ENCODE measurements around the gene TRIM32.

The TRIM32 gene

DNA sequence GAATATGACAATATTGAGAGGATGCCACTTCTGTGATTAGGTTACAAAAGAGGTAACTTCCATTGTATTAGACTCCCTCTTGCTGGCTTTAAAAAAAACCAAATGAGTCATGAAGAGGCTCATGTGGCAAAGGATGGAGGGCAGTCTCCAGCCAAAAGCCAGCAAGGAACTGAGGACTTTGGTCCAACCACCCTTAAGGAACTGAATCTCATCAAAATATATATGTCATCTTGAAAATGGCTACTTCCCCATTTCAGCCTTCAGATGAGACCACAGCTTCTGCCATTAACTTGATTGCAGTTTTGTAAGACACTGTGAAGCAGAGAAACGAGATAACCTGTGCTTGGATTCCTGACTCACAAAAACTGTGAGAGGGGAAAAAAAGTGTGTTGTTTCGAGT, 15.5 kb upstream of the TRIM32 start:
- ChIA-PET POLR2A (no interaction called here), CTCF (interaction anchor here (0.8 to 4.4 kb wide), 2 partner anchors 10 to 14 kb away, joined by 3 to 12 read pairs; no protein-coding TSS in a partner anchor)
- no peak overlapping the region for H3K4me3 ChIP-seq (ENCODE audit: low read depth, low read length)
- TF ChIP-seq, protein P1, sequence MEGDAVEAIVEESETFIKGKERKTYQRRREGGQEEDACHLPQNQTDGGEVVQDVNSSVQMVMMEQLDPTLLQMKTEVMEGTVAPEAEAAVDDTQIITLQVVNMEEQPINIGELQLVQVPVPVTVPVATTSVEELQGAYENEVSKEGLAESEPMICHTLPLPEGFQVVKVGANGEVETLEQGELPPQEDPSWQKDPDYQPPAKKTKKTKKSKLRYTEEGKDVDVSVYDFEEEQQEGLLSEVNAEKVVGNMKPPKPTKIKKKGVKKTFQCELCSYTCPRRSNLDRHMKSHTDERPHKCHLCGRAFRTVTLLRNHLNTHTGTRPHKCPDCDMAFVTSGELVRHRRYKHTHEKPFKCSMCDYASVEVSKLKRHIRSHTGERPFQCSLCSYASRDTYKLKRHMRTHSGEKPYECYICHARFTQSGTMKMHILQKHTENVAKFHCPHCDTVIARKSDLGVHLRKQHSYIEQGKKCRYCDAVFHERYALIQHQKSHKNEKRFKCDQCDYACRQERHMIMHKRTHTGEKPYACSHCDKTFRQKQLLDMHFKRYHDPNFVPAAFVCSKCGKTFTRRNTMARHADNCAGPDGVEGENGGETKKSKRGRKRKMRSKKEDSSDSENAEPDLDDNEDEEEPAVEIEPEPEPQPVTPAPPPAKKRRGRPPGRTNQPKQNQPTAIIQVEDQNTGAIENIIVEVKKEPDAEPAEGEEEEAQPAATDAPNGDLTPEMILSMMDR (IDR thresholded peaks at IDR 0.05; ENCODE audit: insufficient read depth, low read length, missing control alignments) = no peak
- no peak for DNase-seq (ENCODE audit: low read depth, low spot score)

DNA sequence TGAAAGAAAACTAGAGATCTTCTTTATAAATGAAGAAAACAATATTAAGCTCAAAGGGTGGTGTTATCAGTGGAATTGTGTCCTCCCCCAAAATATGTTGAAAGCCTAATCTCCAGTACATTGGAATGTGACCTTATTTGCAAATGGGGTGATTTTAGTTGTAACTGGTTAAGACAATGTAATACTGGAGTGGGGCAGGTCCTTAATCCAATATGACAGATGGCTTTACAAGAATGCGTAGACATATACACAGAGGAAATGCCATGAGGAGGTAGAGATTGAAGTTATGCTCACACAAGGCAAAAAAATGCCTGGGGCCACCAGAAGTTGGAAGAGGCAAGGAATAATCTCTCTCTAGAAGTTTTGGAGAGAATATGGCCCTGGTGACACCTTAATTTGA, 13.7 kb upstream of the TRIM32 start:
- ChIA-PET POLR2A (no interaction called here), CTCF (interaction anchor here (0.8 to 4.4 kb wide), 2 partner anchors 11 to 12 kb away, joined by 3 to 12 read pairs; no protein-coding TSS in a partner anchor)
- H3K4me3 ChIP-seq (ENCODE audit: low read depth, low read length) = no peak overlapping the region
- DNase-seq (ENCODE audit: low read depth, low spot score) = no peak
- TF ChIP-seq, protein P1 (IDR thresholded peaks at IDR 0.05; ENCODE audit: insufficient read depth, low read length, missing control alignments) = no peak

DNA sequence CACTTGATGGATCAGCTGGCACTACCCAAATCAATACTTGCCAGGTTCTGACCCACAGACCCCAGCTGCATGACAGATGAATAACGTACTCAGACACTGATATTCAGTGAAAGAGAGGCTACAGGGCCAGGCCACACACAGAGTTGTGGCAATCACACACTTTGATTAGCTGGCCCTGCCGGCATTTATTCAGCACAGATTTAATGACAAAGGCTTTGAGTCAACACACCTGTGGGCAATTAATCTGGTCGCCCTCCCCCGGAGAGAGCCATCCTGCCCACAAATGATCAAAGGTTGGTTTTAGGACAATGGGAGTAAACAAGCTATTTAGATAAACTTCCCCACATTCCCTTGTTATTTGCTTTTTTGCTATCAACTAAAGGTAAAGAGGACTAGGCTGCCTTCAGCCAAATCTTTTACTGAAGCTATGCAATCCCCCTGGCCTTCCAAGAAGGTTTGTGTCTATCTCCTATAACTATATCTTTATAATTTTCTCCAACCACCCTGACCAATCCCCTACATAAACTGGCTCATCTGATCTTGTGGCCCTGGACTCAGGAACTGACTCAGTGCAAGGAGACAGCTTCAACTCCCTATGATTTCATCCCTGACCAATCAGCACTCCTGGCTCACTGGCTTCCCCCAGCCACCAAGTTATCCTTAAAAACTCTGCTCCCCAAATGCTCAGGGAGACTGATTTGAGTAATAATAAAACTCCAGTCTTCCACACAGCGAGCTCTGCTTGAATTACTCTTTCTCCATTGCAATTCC, 12.7 kb upstream of the TRIM32 start:
- CTCF ChIA-PET = interaction anchor here (0.8 to 4.4 kb wide), 2 partner anchors 10 to 13 kb away, joined by 3 to 12 read pairs; no protein-coding TSS in a partner anchor

DNA sequence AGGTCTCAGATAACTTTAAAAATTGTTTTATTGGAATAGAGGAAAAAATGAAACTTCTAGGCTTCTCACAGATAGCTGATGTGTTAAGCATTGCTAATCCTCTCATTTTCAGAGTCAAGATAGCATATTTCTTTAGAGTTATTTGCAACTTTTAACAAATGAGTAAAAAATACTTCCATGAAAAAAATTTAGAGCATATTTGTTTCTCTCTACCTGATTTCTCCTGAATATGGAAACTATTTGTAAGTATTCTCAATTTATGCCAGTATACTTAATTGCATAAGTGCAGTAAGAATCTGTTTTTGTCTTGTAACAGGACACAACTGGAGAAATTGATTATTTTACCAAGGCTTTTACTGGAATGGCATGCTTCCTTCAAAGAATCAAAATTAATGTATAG, 3.6 kb upstream of the TRIM32 start:
- DNase-seq (ENCODE audit: low read depth, low spot score) = no peak
- POLR2A ChIA-PET = no interaction called here
- CTCF ChIA-PET = interaction anchor here (0.9 kb wide), 1 partner anchor 10 kb away, joined by 3 read pairs; no protein-coding TSS in a partner anchor
- no peak overlapping the region for H3K4me3 ChIP-seq (ENCODE audit: low read depth, low read length)
- TF ChIP-seq, protein P1 (IDR thresholded peaks at IDR 0.05; ENCODE audit: insufficient read depth, low read length, missing control alignments) = no peak

More for the DNA sequence above, 12.7 kb upstream of the TRIM32 start:
- H3K4me3 ChIP-seq (ENCODE audit: low read depth, low read length) = no peak overlapping the region
- POLR2A ChIA-PET = no interaction called here
- DNase-seq (ENCODE audit: low read depth, low spot score) = no peak
- TF ChIP-seq, protein P1 (IDR thresholded peaks at IDR 0.05; ENCODE audit: insufficient read depth, low read length, missing control alignments) = no peak

DNA sequence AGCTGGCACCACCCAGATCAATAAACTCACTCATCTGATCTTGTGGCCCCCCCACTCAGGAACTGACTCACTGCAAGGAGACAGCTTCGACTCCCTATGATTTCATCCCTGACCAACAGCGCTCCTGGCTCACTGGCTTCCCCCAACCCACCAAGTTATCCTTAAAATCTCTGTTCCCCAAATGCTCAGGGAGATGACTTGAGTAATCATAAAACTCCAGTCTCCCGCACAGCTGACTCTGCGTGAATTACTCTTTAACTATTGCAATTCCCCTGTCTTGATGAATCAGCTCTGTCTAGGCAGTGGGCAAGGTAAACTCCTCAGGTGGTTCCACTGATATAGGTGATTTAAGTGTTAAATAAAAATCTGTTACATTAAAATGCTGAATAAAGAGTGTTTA, 1.9 kb upstream of the TRIM32 start:
- DNase-seq (ENCODE audit: low read depth, low spot score) = no peak
- TF ChIP-seq, protein P1 (IDR thresholded peaks at IDR 0.05; ENCODE audit: insufficient read depth, low read length, missing control alignments) = no peak
- no peak overlapping the region for H3K4me3 ChIP-seq (ENCODE audit: low read depth, low read length)
- POLR2A ChIA-PET = no interaction called here
- CTCF ChIA-PET = interaction anchor here (1.4 kb wide), 1 partner anchor 13 kb away, joined by 3 read pairs; no protein-coding TSS in a partner anchor

DNA sequence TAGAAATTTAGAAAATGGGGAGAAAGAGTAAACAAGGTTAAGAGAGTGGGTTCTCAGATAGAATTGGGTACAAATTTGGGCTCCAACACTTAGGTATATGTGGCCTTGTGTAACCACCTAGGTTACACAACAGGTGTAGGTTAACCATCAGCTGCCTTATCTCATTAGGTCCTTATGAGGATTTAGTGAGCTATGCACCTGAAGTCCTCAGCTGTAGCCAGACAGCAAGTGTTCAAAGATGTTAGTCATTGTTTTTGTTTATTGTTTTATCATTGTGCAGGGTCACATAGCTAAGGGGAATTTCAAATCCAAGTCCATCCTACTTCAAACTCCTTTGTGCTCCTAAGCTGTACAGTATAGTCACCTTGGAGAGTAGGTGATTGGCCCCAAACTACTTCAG, 970 bp upstream of the TRIM32 start:
- TF ChIP-seq, protein P1 (IDR thresholded peaks at IDR 0.05; ENCODE audit: insufficient read depth, low read length, missing control alignments) = no peak
- CTCF ChIA-PET = interaction anchor here (1.1 to 1.4 kb wide), 2 partner anchors 8 to 14 kb away, joined by 3 to 5 read pairs; no protein-coding TSS in a partner anchor
- H3K4me3 ChIP-seq (ENCODE audit: low read depth, low read length) = peak overlapping the region; percentile 64
- DNase-seq (ENCODE audit: low read depth, low spot score) = no peak
- POLR2A ChIA-PET = interaction anchor here (1.7 to 1.9 kb wide), 2 partner anchors 9 to 11 kb away, joined by 7 to 14 read pairs; no protein-coding TSS in a partner anchor
